ENCODE results near the gene C10orf67. TPM values are rescaled to one million over a fixed set of nuclear protein-coding genes. Genes with fewer than 3 reads are reported as not detected.
"Not testable (repeated sequence)": the region's sequence is repeated elsewhere in the genome, so short reads cannot be mapped to it uniquely, and the experiment has no call there.

Gene C10orf67
- total and polyA plus RNA-seq, 3 experiments from 2014 or later = 0.26 TPM; not detected in 2

DNA sequence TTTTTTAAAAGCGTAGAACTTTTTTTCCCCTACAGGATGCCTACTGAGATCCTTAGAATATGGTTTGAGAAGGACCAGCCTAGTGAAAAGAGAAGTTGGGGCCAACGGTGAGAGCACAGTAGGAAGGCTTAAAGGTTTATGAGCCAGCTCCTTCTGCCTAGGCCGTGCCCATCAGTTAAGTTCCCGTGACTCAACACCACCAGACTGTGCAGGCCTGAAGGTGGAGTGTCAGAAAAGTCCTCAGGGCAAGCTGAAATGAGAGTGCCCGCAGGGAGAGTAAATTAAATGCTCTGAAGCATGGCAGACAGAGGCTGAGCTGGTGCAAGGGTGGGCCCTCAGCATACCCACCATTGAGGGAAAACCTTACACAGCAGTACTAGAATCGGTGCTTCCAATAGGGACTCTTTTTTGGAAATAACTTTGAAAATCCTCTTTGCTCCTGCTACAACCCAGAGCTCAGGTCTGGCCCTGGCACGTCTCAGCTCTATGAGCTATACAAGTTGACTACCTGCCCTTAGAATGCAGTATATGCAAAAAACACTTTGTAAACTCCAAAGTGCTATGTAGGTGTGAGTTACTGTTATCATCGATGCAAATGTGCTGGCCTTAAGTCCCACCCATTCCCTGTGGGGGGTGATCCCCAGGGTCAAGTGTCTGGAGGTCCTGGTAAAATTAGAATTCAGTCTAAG is 15.2 kb upstream of the C10orf67 start:
- H3K36me3 ChIP-seq (ENCODE audit: insufficient read depth, low read length) = no peaks in the 10 kb centered on the region
- H3K4me3 ChIP-seq (ENCODE audit: low read length) = no peak overlapping the region
- DNase-seq = no peak
- ChIA-PET POLR2A (no interaction called here), CTCF (no interaction called here)
- Mint-ChIP-seq H3K4me3 (no peak overlapping the region), H3K27ac (peak overlapping the region in 1 of 8 donors; percentile 43), H3K4me1 (peaks cover 27 to 29% (median 28%) of the 10 kb centered on the region in 3 donors), H3K36me3 (no peaks in the 10 kb centered on the region), H3K27me3 (no peaks in the 10 kb centered on the region), H3K9me3 (no peaks in the 10 kb centered on the region)
- H3K27ac ChIP-seq (ENCODE audit: low read depth, low read length) = no peak overlapping the region
- no peaks in the 10 kb centered on the region for H3K9me3 ChIP-seq (ENCODE audit: low read length)
- H3K4me1 ChIP-seq (ENCODE audit: insufficient read depth, low read length) = peaks cover 28% of the 10 kb centered on the region
- no peaks in the 10 kb centered on the region for H3K27me3 ChIP-seq (ENCODE audit: insufficient read depth, low read length, poor library complexity, severe bottlenecking)

DNA sequence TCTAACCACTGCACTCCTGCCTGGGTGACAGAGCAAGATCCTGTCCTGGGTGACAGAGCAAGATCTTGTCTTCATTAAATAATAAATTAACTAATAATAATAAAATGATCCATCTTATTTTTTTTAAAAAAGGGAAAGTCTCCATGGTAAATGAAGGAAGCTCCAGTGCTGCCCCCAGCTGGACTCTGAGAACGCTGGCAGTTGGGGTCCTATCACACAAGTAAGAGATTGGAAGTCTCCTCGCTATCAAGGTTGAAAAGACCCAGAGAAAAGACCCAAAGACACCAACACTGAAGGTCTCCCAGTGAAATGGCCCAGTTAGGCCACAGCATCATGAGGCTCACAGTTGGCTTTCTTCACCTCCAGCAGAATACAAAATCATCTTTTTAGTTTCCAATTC is 13.8 kb upstream of the C10orf67 start:
- H3K4me3 ChIP-seq (ENCODE audit: low read length) = no peak overlapping the region
- no peaks in the 10 kb centered on the region for H3K27me3 ChIP-seq (ENCODE audit: insufficient read depth, low read length, poor library complexity, severe bottlenecking)
- H3K9me3 ChIP-seq (ENCODE audit: low read length) = no peaks in the 10 kb centered on the region
- Mint-ChIP-seq H3K27ac (no peak overlapping the region), H3K9me3 (no peaks in the 10 kb centered on the region), H3K4me1 (peaks cover 13 to 14% (median 14%) of the 10 kb centered on the region in 3 donors), H3K27me3 (no peaks in the 10 kb centered on the region), H3K4me3 (no peak overlapping the region), H3K36me3 (no peaks in the 10 kb centered on the region)
- no peaks in the 10 kb centered on the region for H3K36me3 ChIP-seq (ENCODE audit: insufficient read depth, low read length)
- CTCF ChIA-PET = interaction anchor here (1.2 kb wide), 1 partner anchor 10 kb away, joined by 3 read pairs; no protein-coding TSS in a partner anchor
- H3K4me1 ChIP-seq (ENCODE audit: insufficient read depth, low read length) = peaks cover 14% of the 10 kb centered on the region
- POLR2A ChIA-PET = interaction anchor here (1.2 kb wide), 1 partner anchor 13 kb away, joined by 3 read pairs; no protein-coding TSS in a partner anchor
- H3K27ac ChIP-seq (ENCODE audit: low read depth, low read length) = no peak overlapping the region
- no peak for DNase-seq

DNA sequence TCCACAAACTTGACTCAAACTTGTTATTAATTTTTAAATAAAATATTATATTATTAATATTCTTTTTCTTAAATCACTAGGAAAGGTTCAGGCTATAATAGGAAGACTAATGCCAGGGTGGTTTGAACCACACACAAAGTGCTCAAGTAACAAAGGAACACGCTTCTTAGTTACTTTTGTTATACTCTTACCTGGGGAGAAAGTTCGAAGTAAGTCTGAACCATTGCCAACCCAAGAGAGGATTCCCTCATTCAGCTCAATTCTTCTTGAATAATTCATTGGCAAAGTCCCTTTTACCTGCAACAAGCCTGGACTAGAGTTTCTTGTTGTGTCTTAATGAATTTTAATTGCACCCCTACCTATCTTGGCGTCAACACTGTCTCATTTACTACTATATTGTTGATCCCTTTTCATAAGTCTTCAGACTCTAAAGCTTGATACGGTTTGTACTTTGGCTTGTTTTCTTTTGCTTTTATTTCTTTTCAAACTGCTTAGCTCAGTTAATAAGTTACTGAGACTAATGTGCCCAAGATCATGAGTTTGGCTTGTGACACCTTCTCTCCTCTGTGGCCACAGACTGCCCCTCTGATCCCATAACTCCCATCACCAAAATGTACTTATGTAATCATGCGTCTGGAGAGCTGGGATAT is 10.2 kb upstream of the C10orf67 start:
- Mint-ChIP-seq H3K4me1 (no peaks in the 10 kb centered on the region), H3K4me3 (no peak overlapping the region), H3K36me3 (no peaks in the 10 kb centered on the region), H3K27ac (no peak overlapping the region), H3K9me3 (no peaks in the 10 kb centered on the region), H3K27me3 (peaks cover 3 to 12% of the 10 kb centered on the region in 2 donors)
- Histone ChIP-seq H3K36me3 (ENCODE audit: insufficient read depth, low read length) (no peaks in the 10 kb centered on the region), H3K4me1 (ENCODE audit: insufficient read depth, low read length) (no peaks in the 10 kb centered on the region), H3K9me3 (ENCODE audit: low read length) (no peaks in the 10 kb centered on the region), H3K4me3 (ENCODE audit: low read length) (no peak overlapping the region), H3K27me3 (ENCODE audit: insufficient read depth, low read length, poor library complexity, severe bottlenecking) (no peaks in the 10 kb centered on the region), H3K27ac (ENCODE audit: low read depth, low read length) (no peak overlapping the region)
- no peak for DNase-seq
- POLR2A ChIA-PET = no interaction called here
- CTCF ChIA-PET = interaction anchor here (2.0 kb wide), 1 partner anchor 10 kb away, joined by 6 read pairs; no protein-coding TSS in a partner anchor

DNA sequence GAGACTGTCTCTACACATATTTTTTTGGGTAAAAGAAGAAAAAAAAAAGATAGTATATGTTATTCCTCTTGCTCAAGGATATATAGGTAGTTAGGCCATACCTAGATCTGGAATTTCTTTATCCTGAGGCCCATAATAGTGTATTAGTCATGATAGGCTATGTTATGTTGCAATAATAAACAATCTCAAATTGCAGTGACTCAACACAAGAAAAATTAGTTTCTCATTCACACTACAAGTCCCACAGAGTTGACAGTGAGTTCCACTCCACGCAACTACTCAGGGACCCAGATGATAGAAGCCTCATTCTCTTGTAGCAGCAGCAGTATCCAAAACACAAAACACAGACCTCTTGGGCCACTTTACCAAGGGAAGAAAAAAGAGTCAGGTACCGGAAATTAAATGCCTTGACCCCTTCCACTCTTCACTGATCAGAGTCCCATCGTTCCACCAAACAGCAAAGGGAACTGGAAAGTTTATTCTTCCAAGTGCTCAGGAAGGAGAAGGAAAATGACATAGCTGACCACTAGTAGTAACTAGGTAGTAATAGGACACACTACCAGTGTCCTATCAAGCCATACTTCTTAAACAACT is 7.4 kb upstream of the C10orf67 start:
- Histone ChIP-seq H3K4me1 (ENCODE audit: insufficient read depth, low read length) (no peaks in the 10 kb centered on the region), H3K9me3 (ENCODE audit: low read length) (no peaks in the 10 kb centered on the region), H3K27ac (ENCODE audit: low read depth, low read length) (no peak overlapping the region), H3K4me3 (ENCODE audit: low read length) (no peak overlapping the region), H3K36me3 (ENCODE audit: insufficient read depth, low read length) (no peaks in the 10 kb centered on the region), H3K27me3 (ENCODE audit: insufficient read depth, low read length, poor library complexity, severe bottlenecking) (no peaks in the 10 kb centered on the region)
- Mint-ChIP-seq H3K4me1 (no peaks in the 10 kb centered on the region), H3K9me3 (no peaks in the 10 kb centered on the region), H3K36me3 (no peaks in the 10 kb centered on the region), H3K27ac (no peak overlapping the region), H3K4me3 (no peak overlapping the region), H3K27me3 (peaks cover 7 to 32% of the 10 kb centered on the region in 2 donors)
- ChIA-PET POLR2A (interaction anchor here (0.6 kb wide), 1 partner anchor 13 kb away, joined by 8 read pairs; no protein-coding TSS in a partner anchor), CTCF (no interaction called here)
- no peak for DNase-seq

DNA sequence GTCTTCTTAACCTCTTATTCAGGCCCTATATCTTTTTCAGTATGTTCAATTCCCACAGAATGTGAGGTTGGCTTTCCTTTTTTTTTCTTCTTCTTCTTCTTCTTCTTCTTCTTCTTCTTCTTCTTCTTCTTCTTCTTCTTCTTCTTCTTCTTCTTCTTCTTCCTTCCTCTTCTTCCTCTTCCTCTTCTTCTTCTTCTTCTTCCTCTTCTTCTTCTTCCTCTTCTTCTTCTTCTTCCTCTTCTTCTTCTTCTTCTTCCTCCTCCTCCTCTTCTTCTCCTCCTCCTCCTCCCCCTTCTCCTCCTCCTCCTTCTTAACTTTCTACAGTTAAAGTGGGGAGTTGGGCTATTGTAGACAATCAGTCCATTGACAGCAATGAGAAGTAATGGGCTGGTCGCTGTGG is 6.1 kb upstream of the C10orf67 start:
- not testable (repeated sequence) for H3K36me3 Mint-ChIP-seq; H3K4me3 ChIP-seq (ENCODE audit: low read length); DNase-seq; H3K4me1 ChIP-seq (ENCODE audit: insufficient read depth, low read length); H3K9me3 ChIP-seq (ENCODE audit: low read length); H3K4me1 Mint-ChIP-seq; H3K27ac ChIP-seq (ENCODE audit: low read depth, low read length); H3K27me3 ChIP-seq (ENCODE audit: insufficient read depth, low read length, poor library complexity, severe bottlenecking); H3K36me3 ChIP-seq (ENCODE audit: insufficient read depth, low read length); H3K4me3 Mint-ChIP-seq; H3K9me3 Mint-ChIP-seq
- ChIA-PET CTCF (interaction anchor here (0.6 kb wide), 1 partner anchor 70 kb away, joined by 3 read pairs; no protein-coding TSS in a partner anchor), POLR2A (interaction anchor here (0.8 kb wide), 1 partner anchor 10 kb away, joined by 3 read pairs; no protein-coding TSS in a partner anchor)
- Mint-ChIP-seq H3K27ac (peak overlapping the region in 1 of 8 donors; percentile 47), H3K27me3 (peaks cover 7 to 37% of the 10 kb centered on the region in 2 donors)

DNA sequence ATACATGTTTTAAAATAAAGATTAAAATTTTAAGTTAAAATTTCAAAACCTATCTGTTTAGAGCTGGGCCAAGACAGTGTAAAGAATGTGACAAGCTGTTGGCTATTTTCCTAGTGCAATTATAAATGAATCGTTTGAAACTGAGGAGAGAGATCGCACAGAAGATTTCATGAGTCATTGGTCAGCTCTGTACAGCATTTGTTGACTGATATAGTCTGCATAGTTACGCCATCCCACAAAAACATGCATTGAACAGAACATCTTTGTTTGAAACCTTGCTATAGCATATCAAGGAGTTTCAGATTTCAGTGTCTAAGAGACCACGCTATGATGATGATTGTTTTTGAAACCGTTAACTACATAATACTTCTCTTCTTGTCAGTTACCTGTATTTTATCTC is 1.3 kb upstream of the C10orf67 start:
- Histone ChIP-seq H3K4me1 (ENCODE audit: insufficient read depth, low read length) (peaks cover 4% of the 10 kb centered on the region), H3K9me3 (ENCODE audit: low read length) (no peaks in the 10 kb centered on the region), H3K27me3 (ENCODE audit: insufficient read depth, low read length, poor library complexity, severe bottlenecking) (no peaks in the 10 kb centered on the region), H3K36me3 (ENCODE audit: insufficient read depth, low read length) (no peaks in the 10 kb centered on the region), H3K4me3 (ENCODE audit: low read length) (no peak overlapping the region), H3K27ac (ENCODE audit: low read depth, low read length) (no peak overlapping the region)
- Mint-ChIP-seq H3K27ac (peak overlapping the region in 1 of 8 donors; percentile 27), H3K4me1 (peaks cover 15 to 27% (median 21%) of the 10 kb centered on the region in 3 donors), H3K9me3 (no peaks in the 10 kb centered on the region), H3K36me3 (no peaks in the 10 kb centered on the region), H3K27me3 (peaks cover 14 to 38% of the 10 kb centered on the region in 2 donors), H3K4me3 (no peak overlapping the region)
- ChIA-PET POLR2A (interaction anchor here (0.9 kb wide), 1 partner anchor 13 kb away, joined by 3 read pairs; no protein-coding TSS in a partner anchor), CTCF (no interaction called here)
- no peak for DNase-seq

DNA sequence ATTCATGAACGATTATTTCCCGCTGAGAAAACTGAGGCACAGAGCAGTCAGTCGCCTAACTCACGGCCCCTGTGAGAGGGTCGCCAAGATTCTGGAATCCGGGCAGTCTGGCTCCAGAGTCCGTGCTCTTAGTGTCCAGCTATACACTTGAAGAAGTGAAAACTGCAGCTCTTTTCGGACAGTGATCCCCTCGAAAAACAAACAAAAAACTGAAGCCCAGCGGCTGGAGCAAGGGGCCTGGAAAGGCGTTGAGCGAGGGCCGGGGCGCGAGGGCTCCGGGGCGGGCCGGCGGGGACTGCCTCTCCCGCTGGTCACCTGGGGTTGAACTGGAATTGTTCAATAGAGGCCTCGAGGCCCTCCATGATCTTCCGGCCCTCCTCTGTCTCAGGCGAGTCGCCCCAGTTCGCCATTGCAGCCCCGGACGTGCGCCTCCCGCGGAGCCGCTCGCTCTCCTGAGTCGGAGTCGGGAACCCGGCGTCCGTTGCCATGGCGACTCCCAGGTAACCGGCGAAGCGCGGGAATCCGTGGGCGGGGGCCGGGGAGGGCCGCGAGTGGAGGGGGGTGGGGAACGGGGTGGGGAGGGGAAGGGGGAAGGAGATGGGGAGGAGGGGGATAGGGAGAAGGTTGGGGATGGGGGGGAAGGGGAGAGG is 881 bp downstream of the C10orf67 start:
- Histone ChIP-seq H3K4me1 (ENCODE audit: insufficient read depth, low read length) (peaks cover 11% of the 10 kb centered on the region), H3K4me3 (ENCODE audit: low read length) (no peak overlapping the region), H3K9me3 (ENCODE audit: low read length) (no peaks in the 10 kb centered on the region), H3K27ac (ENCODE audit: low read depth, low read length) (no peak overlapping the region), H3K27me3 (ENCODE audit: insufficient read depth, low read length, poor library complexity, severe bottlenecking) (no peaks in the 10 kb centered on the region), H3K36me3 (ENCODE audit: insufficient read depth, low read length) (no peaks in the 10 kb centered on the region)
- Mint-ChIP-seq H3K9me3 (no peaks in the 10 kb centered on the region), H3K4me1 (peaks cover 21 to 32% (median 30%) of the 10 kb centered on the region in 3 donors), H3K4me3 (peak overlapping the region; percentile 39 to 92 (median 83)), H3K27me3 (peaks cover 10 to 25% of the 10 kb centered on the region in 2 donors), H3K36me3 (no peaks in the 10 kb centered on the region), H3K27ac (peak overlapping the region in 4 of 8 donors; percentile 40 to 93 (median 61))
- ChIA-PET CTCF (interaction anchor here (1.1 kb wide), 1 partner anchor 10 kb away, joined by 3 read pairs; no protein-coding TSS in a partner anchor), POLR2A (interaction anchor here (0.6 kb wide), 1 partner anchor 12 kb away, joined by 3 read pairs; no protein-coding TSS in a partner anchor)
- peak in 3 of 5 donors; percentile 8 to 25 (median 24) for DNase-seq

Measured in CD8-positive, alpha-beta memory T cell (primary cell).